COLO668 (cell line): ENCODE results near the gene SLC10A4.

Experiments
- DNase-seq: peaks from one replicate; lab custom pipeline; 2025; ENCODE audit not compliant: unreplicated experiment; lab: John Stamatoyannopoulos, UW

The SLC10A4 gene

GRCh38 chr4:48489683-48490011 lies 6.5 kb downstream of the SLC10A4 start:
- peak; percentile 49 for DNase-seq

GRCh38 chr4:48490012-48490679 lies 7.0 kb downstream of the SLC10A4 start, which contains the start of gene ZAR1:
Gene ZAR1, plus strand, starts transcription at chr4:48490252. Its CDS starts 40 bp downstream, at chr4:48490292.
- peak; percentile 75 for DNase-seq

- no peak for DNase-seq
Observed at GRCh38 chr4:48490680-48491513, 7.8 kb downstream of the SLC10A4 start.

GRCh38 chr4:48491514-48492176 lies 8.5 kb downstream of the SLC10A4 start:
- no peak for DNase-seq

GRCh38 chr4:48493452-48494100 lies 10.4 kb downstream of the SLC10A4 start:
- no peak for DNase-seq

GRCh38 chr4:48495941-48496340 lies 12.8 kb downstream of the SLC10A4 start:
- no peak for DNase-seq

- DNase-seq, result no peak
Observed at GRCh38 chr4:48498895-48499294, 15.8 kb downstream of the SLC10A4 start.

- no peak for DNase-seq
Observed at GRCh38 chr4:48499551-48500066, 16.5 kb downstream of the SLC10A4 start.

- no peak for DNase-seq
Observed at GRCh38 chr4:48503233-48504025, 20.3 kb downstream of the SLC10A4 start.

- DNase-seq, result no peak
Observed at GRCh38 chr4:48504026-48504330, 20.8 kb downstream of the SLC10A4 start.

- DNase-seq, result no peak
Observed at GRCh38 chr4:48504352-48504751, 21.2 kb downstream of the SLC10A4 start.

GRCh38 chr4:48506716-48507115 lies 23.6 kb downstream of the SLC10A4 start:
- no peak for DNase-seq

- DNase-seq, result no peak
Observed at GRCh38 chr4:48509543-48509942, 26.4 kb downstream of the SLC10A4 start.

GRCh38 chr4:48518143-48518542 lies 35.0 kb downstream of the SLC10A4 start:
- DNase-seq, result no peak

- no peak for DNase-seq
Observed at GRCh38 chr4:48526406-48526805, 43.3 kb downstream of the SLC10A4 start.

GRCh38 chr4:48538358-48538757 lies 55.2 kb downstream of the SLC10A4 start:
- DNase-seq, result no peak
